Measurements from ENCODE around the gene HES1. TPM values are rescaled to one million over a fixed set of nuclear protein-coding genes. Genes with fewer than 3 reads are reported as not detected.

HES1 gene
- total and polyA plus RNA-seq, 8 donors, result 18.1 to 133 (median 98.3) TPM

DNA sequence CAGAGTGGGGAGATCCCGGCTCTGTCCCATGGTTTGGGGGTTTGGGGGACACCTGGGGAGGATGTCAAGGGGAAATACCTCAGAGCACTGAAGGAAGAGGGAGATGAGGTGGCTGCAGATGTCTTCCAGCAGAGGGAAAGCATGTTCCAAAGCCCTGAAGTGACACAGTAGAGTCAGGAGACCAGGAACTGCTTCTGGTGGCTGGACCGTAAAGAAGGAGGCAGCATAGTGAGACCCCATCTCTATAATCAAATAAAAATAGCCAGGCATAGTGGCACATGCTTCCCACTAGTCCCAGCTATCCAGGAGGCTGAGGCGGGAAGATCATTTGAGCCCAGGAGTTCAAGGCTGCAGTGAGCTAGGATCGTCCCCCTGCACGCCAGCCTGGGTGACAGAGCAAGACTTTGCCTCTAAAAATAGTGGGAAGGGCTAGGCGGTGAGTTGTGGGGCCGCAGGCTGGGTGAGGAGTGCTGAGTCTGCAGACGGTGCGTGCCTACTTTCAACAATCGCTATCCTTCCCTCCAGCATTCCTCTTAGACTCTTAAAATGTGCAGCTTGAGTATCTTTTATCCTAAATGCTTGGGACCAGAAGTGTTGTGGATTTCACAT is 26.2 kb downstream of the HES1 start:
- ATAC-seq (no peak), DNase-seq (no peak)
- Histone ChIP-seq H3K27ac (no peak overlapping the region), H3K4me1 (peaks cover 0 to 19% of the 10 kb centered on the region in 2 donors), H3K36me3 (no peaks in the 10 kb centered on the region), H3K27me3 (no peaks in the 10 kb centered on the region), H3K4me3 (no peak overlapping the region), H3K9me3 (no peaks in the 10 kb centered on the region)
- intact Hi-C loops (cut with DNase I), result no loop called here
- TF ChIP-seq, protein P1, sequence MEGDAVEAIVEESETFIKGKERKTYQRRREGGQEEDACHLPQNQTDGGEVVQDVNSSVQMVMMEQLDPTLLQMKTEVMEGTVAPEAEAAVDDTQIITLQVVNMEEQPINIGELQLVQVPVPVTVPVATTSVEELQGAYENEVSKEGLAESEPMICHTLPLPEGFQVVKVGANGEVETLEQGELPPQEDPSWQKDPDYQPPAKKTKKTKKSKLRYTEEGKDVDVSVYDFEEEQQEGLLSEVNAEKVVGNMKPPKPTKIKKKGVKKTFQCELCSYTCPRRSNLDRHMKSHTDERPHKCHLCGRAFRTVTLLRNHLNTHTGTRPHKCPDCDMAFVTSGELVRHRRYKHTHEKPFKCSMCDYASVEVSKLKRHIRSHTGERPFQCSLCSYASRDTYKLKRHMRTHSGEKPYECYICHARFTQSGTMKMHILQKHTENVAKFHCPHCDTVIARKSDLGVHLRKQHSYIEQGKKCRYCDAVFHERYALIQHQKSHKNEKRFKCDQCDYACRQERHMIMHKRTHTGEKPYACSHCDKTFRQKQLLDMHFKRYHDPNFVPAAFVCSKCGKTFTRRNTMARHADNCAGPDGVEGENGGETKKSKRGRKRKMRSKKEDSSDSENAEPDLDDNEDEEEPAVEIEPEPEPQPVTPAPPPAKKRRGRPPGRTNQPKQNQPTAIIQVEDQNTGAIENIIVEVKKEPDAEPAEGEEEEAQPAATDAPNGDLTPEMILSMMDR (IDR thresholded peaks at IDR 0.05), result no peak

DNA sequence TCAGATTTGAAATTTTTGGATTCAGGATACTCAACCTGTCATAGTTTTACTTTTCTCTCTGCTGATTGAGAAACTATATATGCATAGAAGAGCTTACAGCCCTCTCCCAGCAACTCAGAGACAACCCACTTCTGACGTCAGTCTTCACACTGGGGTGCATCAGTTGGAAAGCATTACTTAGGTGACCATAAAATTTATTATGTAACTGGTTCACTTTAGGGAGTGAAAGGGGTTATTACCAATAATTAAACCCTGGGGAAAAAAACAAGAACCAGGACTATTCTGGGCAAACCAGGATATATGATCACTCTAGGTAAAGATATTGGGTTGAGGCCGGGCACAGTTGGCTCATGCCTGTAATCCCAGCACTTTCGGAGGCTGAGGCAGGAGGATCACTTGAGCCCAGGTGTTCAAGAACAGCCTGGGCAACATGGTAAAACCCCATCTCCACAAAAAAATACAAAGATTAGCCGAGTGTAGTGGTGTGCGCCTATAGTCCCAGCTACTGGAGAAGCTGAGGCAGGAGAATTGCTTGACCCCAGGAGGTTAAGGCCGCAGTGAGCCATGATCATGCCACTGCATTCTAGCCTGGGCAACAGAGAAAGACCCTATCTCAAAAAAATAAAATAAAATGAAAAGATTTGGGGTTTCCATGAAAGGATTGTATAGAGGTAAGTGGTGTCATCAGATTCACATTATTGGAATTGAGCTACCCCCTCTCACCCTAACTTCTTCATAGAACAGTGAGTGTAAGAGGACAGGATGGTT is 27.1 kb downstream of the HES1 start:
- H3K36me3 ChIP-seq, result no peaks in the 10 kb centered on the region
- DNase-seq, result no peak
- no peak overlapping the region for H3K27ac ChIP-seq
- no peaks in the 10 kb centered on the region for H3K9me3 ChIP-seq
- ATAC-seq, result no peak
- no peaks in the 10 kb centered on the region for H3K27me3 ChIP-seq
- intact Hi-C loops (cut with DNase I), result no loop called here
- peaks cover 0 to 27% of the 10 kb centered on the region in 2 donors for H3K4me1 ChIP-seq
- H3K4me3 ChIP-seq, result no peak overlapping the region
- TF ChIP-seq, protein P1 (IDR thresholded peaks at IDR 0.05), result no peak

DNA sequence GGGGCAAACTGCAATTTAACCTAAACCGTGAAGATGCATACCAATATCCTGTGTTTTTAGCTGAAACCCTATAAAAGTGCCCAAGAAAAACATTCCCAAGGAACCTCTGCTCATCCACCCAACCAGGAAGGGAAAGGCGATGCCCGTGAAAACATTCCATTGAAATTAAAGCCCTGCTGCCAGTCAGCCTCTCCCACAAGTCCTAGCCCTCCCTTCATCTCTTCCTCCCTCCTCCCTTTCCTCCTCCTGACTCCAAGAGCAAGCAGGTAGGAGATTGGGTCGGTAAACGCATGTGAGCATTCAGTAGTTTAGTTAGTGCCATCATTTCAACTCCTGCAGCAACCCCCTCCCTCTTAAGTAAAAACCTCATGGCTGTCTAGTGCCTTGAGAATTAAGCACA is 27.7 kb downstream of the HES1 start:
- no peak overlapping the region for H3K27ac ChIP-seq
- no peaks in the 10 kb centered on the region for H3K27me3 ChIP-seq
- no peaks in the 10 kb centered on the region for H3K9me3 ChIP-seq
- peaks cover 0 to 30% of the 10 kb centered on the region in 2 donors for H3K4me1 ChIP-seq
- no peak for ATAC-seq
- intact Hi-C loops (cut with DNase I), result no loop called here
- no peak overlapping the region for H3K4me3 ChIP-seq
- no peaks in the 10 kb centered on the region for H3K36me3 ChIP-seq
- TF ChIP-seq, protein P1 (IDR thresholded peaks at IDR 0.05), result no peak
- DNase-seq, result no peak

DNA sequence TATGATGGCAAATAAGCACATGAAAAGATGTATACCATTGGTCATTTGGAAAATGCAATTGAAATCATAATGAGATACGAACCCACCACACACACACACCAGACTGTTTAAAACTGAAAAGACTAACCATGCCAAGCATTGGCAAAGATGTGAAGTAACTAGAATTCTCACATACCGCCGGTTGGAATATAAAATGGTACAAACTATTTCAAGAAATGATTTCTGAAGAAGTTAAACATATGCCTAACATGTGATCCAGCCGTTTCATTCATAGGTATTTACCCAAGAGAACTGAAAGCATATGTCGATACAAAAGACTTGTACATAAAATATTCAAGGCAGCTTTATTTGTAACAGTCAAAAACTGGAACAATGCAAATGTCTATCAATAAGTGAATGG is 28.9 kb downstream of the HES1 start:
- TF ChIP-seq, protein P1 (IDR thresholded peaks at IDR 0.05), result no peak
- intact Hi-C loops (cut with DNase I), result no loop called here
- H3K27me3 ChIP-seq, result no peaks in the 10 kb centered on the region
- no peak overlapping the region for H3K27ac ChIP-seq
- ATAC-seq (no peak), DNase-seq (no peak)
- H3K9me3 ChIP-seq, result no peaks in the 10 kb centered on the region
- no peak overlapping the region for H3K4me3 ChIP-seq
- peaks cover 0 to 30% of the 10 kb centered on the region in 2 donors for H3K4me1 ChIP-seq
- no peaks in the 10 kb centered on the region for H3K36me3 ChIP-seq

DNA sequence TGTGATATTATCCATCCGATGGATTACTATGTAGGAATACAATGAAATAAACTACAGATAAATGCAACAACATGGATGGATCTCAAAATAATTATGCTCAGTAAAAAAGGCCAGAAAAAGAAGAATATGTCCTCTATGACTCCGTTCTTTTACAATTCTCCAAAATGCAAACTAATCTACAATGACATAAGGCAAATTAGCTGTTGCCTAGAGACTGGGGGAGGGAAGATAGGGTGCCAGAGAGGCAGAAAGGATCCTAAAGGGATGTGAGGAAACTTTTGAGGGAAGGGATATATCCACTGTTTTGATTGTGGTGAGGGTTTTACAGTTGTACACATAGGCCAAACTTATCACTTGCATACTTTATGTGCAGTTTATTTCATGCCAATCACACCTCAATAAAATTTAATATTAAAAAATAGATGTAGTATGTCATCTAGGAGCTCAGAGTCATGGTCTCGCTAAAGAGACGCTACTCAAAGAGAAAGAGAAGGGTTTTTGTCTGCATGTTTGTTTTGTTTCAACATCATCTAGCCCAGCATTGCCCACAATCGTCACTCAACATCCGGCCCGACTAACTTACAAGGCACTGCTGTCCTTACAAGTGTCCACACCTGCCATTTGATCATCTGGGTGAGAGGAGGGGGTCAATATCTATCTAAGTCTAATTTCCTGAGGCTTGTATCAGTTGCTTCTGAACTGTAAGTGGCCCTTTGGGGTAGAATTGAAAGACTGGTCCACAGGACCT is 29.5 kb downstream of the HES1 start:
- Histone ChIP-seq H3K27ac (peak overlapping the region in 1 of 2 donors; percentile 53), H3K4me1 (peaks cover 0 to 30% of the 10 kb centered on the region in 2 donors), H3K4me3 (no peak overlapping the region), H3K9me3 (no peaks in the 10 kb centered on the region), H3K27me3 (no peaks in the 10 kb centered on the region), H3K36me3 (no peaks in the 10 kb centered on the region)
- DNase-seq (no peak), ATAC-seq (no peak)
- TF ChIP-seq, protein P1 (IDR thresholded peaks at IDR 0.05), result no peak
- intact Hi-C loops (cut with DNase I), result no loop called here

All from left lung (tissue), 10 donors.